GM12865 (cell line): ENCODE data around the gene HS3ST1.

Experiments used
- DNase-seq: peaks from one replicate; pipeline ENCODE4 v3.0.0; 2010; ENCODE audit warnings: low read depth
- H3K4me3 ChIP-seq: 2 replicates; pipeline ENCODE4 v1.5.1; 2011; ENCODE audit warnings: mild to moderate bottlenecking, low read depth, low read length, control low read depth
- CTCF ChIP-seq: IDR thresholded peaks from 2 replicates; pipeline ENCODE4 v1.5.1; 2011; ENCODE audit warnings: low read length, control low read depth, low read depth, inconsistent platforms; ENCODE audit not compliant: insufficient read depth; ENCODE audit errors: missing control alignments

Gene HS3ST1

GRCh38 chr4:11423465-11423864 is 5.2 kb downstream of the HS3ST1 start:
- no peak for TF ChIP-seq CTCF
- no peak overlapping the region for H3K4me3 ChIP-seq
- DNase-seq = no peak

GRCh38 chr4:11421116-11421515 is 7.6 kb downstream of the HS3ST1 start:
- no peak for DNase-seq
- no peak overlapping the region for H3K4me3 ChIP-seq
- no peak for TF ChIP-seq CTCF

- DNase-seq = no peak
- no peak for TF ChIP-seq CTCF
- no peak overlapping the region for H3K4me3 ChIP-seq
Measured at GRCh38 chr4:11420327-11420726, 8.4 kb downstream of the HS3ST1 start.

- peak; percentile 33 for TF ChIP-seq CTCF
- H3K4me3 ChIP-seq = no peak overlapping the region
- DNase-seq = no peak
Measured at GRCh38 chr4:11418610-11419009, 10.1 kb downstream of the HS3ST1 start.

GRCh38 chr4:11416767-11417113 is 12.0 kb downstream of the HS3ST1 start:
- DNase-seq = no peak
- TF ChIP-seq CTCF = no peak
- no peak overlapping the region for H3K4me3 ChIP-seq

- TF ChIP-seq CTCF = no peak
- DNase-seq = peak; percentile 50
- H3K4me3 ChIP-seq = no peak overlapping the region
Measured at GRCh38 chr4:11416071-11416766, 12.5 kb downstream of the HS3ST1 start.
